Activated CD4-positive, alpha-beta T cell treated with anti-CD3 and anti-CD28 coated beads, Interleukin-2, Interleukin-6, amounts not matched to agents 100 ng/mL and 50 ng/mL, durations not matched to agents 16 hours and 8 hours (primary cell): Measurements from ENCODE around the gene CDC14B.
"Not testable (repeated sequence)": the region's sequence is repeated elsewhere in the genome, so short reads cannot be mapped to it uniquely, and the experiment has no call there.

ENCODE experiments used
- DNase-seq: peaks from one replicate; pipeline ENCODE4 v3.0.0-alpha.2; 2020

The CDC14B gene

DNA sequence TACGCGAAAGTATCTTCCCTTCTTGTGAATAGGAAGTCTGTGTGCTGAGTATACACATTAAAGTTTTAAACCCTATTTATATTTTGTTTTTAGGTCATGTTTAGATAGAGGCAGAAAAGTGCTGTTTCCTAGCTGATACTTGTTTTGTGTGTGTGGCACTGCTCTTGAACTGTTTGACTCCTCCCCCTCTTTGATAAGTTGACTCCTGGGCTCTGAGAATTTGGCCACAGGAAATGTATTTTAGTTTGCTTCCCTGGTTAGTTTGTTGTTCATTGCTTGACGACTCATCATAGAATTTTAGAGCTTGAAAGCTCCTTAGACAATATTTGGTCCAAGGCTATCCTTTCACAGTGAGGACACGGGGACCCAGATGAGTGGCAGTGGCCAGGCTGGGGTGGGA lies 2.0 kb upstream of the CDC14B start:
- no peak for DNase-seq

DNA sequence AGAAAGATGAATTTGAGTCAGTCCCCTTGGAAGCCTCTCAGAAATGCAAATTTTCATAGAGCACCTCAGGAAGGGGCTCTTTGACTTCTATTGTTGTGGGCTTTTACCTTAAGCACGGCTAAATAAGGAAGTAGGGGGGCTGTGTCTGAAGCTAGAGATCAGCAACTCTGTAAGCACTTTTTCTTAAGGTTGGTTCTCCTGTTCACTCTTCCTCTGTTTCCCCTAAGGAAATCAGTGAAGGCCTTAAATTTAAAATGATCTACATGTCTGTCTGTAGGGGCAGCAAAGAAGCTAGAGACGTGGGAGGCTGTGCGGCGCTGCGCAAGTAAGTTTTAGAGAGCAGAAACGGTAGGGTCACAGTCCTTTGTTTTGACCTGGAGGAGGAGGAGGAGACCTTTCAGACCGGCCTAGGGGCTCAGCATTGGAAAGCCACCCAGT lies 1.2 kb upstream of the CDC14B start:
- DNase-seq: no peak

DNA sequence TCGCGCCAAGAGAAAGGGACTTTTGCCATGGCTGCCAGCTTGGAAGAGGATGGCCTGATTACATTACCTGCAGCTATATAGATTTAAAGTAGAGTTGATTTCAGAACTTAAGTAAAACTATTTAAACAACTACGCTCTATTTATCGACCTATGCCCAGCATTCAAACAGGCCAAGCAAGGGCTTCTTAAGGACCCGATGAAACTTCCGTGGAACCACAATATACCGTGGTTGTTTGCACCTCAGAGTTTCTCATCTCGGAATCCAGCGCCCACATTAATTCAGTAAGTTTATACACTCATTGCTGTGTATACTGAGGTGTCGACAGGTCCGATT lies 505 bp upstream of the CDC14B start:
- no peak for DNase-seq

DNA sequence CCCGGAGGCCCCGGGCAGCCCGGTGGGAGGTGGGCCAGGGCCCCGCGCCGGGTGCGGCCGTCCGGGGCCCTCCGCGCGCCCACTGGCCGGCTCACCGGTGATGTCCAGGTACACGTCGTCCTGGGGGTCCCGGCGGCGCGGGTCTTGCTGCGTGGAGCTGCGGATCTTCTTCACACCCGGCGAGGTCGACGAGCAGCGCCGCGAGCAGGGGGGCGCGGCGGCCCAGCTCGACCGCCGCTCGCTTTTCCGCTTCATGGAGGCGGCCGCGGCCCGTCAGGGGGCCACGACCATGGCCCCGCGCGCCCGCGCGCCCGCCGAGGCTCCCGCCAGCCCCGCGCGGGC lies 548 bp downstream of the CDC14B start:
- no peak for DNase-seq

DNA sequence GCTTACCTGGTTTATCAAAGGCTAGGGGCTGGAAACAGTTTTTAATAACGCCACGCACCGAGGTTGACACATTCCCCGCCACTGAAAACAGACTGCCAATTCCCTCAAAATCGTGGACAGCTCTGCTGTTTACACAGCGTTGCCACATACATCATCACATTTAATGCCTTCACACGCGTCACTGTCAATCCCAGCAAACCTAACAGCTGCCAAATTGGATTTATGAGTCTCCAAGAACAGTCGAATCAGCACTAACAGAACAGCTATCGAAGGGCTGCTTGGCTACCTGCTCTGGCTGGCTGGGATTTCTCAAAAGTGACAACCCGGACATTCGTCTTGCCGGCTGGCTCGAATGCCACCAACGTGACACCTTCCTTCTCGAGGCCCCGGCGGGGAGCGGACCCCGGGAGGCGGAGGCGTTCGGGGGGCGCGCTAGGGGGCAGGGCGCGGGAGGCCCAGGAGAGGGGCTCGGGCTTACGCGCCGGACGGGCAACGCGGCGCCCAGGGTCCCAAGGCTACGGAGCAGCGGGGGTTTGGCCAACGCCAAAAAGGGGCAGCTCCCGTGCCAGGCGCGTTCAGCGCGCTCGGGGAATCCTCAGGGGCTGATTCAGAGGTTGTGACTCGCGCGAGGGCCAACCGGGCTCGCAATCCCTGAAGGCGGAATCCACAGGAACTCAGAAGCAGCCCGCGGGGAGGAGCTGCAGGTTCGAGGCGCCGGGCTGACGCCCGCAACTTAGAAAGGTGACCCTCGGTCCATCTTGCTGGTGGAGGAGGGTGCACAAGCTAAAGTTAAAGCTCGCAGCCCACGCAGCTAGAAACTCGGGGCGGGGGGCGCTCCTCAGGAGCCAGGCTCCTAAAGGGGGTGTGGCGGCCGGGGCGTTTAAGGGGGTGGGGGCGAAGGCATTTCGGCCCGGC lies 1.2 kb downstream of the CDC14B start:
- no peak for DNase-seq

DNA sequence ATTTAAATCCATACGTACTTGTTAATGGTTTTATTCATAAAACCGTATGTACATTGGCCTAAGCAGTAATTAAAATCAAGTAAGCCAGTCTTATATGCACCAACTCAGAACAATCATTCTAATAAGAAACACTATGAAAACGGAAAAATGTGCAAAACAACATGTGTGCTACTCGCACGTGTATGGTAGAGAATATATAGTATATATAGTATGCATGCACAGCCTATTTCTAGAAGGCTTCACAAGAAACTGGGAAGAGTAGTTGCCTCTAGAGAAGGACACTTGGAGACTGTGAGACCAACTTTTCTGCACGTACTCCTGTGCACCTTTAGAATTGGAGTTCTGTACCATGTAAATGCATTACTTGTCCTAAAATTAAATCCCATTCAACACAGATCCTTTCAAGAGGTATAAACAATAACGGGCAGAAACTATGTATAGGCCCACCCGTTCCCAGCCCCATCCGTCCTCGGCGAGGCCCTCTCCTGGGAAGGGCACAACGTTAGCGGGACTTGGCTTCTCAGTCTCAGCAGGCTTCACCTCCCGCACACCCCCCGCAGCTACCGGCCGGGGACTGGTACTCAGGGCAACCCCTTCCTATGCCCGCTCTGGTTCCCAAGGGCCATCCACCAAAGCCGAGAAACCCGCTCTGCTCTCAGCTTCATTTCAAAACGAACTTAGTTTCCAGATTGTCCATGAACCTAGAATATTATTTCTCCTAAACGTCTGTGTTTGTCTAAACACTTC lies 2.0 kb downstream of the CDC14B start:
- DNase-seq: no peak

DNA sequence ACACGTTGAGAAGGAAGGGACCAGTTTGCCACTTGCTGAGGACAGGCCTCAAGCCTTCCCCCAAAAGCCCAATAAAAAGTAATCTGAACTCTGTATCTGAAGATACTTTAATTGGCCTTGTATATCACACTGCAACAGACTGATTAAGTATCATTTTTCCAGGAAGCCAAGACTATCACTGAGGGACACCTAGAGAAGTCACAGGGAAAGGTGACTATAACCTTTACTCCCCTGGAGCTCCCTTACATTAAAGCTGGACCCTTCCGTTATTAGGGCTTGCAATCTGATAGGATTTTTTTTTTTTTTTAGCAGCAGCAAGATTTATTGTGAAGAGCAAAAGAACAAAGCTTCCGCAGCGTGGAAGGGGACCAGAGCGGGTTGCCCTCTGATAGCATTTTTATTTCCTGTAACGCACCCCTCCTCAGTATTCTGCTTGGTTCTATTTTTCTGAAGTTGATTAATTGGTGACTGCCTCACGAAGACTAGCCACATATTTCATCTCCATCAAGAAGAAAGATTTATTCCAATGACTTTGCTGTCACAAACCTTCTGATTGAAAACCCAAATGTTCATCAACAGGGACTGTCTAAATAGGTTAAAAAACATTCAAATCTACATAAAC lies 2.7 kb downstream of the CDC14B start:
- no peak for DNase-seq

DNA sequence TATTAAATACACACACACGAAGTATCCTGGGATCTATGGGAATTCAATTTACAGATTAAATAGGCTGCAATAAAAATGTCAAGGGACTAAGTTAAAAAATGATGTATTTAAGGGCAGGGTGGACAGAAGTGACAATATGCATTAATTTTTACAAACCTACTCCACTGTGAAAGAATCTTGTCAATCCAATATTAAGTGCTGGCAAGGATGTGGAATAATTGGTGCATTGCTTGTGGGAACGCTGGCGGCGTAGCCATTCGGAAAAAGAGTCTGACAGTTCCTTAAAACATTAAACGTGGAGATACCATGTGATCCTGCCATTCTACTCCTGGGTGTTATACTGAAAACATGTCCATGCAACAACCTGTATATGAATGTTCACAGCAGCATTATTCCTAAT lies 4.2 kb downstream of the CDC14B start:
- no peak for DNase-seq

DNA sequence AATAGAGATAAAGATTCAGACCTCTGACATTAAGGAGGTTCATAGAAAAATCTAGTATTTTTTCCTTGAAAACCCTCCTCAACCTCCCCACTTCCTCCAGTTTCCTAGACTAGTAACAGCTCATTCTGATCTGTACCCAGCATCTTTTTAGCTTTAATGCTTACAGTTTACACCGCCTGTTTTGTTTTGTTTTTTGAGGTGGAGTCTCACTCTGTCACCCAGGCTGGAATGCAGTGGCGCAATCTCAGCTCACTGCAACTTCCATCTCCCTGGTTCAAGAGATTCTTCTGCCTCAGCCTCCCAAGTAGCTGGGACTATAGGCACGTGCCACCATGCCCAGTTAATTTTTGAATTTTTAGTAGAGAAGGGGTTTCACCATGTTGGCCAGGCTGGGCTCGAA lies 5.0 kb downstream of the CDC14B start:
- DNase-seq: not testable (repeated sequence)

DNA sequence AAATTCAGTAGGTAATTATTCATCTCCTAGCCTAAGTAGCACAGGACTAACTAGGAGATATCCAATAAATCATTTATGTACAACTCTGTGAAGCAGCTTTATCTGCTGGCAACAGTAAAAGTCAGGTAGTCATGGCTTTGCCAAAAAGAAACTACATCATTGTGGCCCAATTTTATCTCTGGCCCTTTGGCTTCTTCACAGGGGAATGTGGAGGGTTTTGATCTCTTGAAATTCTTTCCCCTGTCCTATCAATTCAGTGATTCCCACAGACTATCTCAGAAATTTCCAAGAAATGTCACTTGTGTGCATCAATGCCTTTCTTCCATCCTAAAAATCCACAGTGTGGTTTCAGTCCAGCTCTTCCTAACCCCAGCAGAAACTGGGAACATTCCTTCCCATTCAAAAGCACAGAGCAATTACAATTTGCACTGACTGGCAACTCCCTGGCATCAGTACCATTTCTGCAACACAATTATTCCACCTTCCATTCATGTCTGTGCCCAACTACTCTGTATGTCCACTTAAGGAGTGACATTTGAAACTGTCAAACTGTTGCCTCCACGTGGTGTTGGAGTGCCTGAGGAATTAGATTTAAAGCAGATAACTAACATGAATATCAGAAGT lies 6.6 kb downstream of the CDC14B start:
- DNase-seq: no peak

DNA sequence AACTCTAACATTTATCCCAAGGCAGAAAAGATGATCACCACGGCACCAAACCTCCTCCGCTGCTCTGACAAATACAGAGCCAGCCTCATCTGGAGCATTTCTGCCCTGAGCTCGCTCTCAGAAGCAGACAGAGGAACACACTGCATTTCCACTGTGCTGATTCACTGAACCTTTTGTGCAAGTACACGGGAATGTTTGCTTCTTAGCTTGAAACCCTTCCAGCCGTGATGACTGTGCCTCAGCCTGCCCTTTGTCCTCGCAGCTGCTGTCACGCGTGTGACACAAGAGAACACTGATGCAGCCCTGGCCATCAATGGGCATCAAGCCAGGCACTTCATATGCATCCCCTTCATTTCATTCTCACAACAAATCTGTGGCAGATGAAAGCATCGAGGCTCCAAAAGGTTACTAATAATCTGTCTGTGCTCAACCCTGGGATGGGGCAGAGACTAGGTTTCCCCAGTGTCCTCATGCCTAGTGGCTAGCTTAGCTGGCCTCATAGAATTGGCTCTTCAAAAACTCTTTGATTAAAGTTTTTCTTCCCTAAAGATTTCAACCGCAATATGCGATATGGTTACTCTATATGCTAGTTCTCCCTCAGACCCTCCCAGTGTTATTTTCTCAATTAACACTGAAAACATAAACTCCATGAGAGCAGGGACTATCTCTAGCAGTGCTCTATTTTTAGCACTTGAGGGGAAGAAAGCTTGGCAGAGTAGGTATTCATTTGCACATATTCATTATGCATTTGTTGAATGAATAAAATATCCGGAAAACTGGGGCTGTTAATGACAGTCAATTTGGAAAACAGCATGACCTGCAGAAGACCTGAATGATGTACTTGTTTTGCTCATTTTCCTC lies 7.3 kb downstream of the CDC14B start:
- DNase-seq: no peak

DNA sequence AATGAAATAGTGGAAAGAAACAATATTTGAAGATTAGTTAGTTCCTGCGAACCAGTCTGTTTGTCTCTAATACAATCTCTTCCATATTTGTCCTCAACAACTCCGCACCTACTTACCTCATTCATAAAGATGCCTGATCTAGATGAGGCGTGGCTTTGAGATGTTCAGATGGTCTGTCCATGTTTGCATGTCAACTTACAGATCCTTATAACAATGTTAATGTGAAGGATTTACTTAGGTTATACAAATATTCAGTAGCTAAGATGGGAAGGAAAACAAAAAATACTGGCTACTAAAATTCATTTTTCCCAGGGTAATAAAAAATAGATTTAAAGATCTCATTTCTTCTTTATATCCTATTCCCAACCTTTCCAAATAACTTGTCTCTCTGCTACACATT lies 8.3 kb downstream of the CDC14B start:
- no peak for DNase-seq

DNA sequence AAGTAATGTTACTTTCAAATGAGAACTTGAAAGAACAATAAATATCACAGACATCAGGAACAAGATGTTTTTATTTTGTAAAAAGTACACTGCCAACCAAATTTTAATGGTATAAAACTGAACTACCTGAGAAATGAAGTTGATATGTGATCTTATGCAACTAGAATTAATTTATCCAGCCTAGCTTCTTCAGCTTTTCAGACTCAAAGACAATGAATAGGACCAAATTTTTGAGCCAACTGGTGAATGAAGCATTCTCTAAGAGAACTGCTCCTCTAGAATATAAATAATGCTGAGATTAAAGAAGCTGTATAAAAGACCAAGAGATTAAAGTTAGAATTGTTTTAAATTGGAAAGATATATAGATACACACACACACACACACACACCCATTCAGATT lies 9.9 kb downstream of the CDC14B start:
- DNase-seq: no peak

DNA sequence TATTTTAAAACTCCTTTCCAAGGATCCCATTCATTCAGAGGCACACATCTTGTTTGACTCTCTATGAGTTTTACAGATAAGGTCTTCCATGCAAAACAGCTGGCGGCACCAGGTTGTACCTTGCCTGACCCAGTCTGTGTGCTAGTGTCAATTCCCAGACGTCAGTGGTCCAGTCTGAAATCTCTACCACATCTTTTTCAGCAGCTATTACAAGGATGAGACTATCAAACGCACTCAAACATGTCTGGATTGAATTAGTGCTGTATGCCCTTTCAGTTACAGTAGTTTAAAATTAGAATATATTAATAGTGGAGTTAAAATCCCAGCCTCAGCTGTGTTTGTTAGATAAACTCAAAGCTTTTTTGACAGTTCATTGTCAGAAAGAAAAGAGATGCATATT lies 11.7 kb downstream of the CDC14B start:
- no peak for DNase-seq

DNA sequence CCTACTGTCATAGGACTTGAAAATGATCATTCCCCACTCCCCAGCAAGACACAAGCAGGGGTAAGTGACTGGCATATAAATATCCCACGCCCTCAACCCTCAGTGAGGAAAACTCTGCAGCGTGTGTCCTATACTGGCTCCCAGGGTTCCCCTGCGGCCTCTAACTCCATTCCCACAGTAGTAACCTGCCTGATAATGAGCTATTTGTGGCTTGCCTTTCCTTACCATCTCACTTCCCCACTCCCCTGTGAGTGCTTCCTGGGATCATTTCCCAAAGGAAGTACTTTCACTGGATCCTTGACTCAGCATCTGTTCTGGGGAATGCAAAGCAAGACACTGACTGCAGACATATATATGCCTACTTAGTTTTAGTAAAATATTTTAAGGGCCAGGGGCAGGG lies 14.3 kb downstream of the CDC14B start:
- DNase-seq: no peak

DNA sequence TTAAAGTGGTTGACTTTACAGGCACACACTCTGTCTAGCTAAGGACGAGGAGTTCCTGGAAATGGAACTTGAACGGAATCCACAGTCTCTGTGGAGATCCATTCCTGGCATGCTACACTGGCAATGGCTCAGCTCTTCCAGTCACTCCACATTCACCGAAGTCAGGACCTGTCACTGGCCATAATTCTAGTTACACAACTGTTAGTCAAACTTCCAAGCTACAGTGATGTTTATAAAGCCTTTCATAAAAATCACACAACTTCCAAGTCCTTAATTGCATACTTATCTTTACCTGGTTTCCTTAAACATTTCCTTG lies 15.7 kb downstream of the CDC14B start:
- DNase-seq: no peak

DNA sequence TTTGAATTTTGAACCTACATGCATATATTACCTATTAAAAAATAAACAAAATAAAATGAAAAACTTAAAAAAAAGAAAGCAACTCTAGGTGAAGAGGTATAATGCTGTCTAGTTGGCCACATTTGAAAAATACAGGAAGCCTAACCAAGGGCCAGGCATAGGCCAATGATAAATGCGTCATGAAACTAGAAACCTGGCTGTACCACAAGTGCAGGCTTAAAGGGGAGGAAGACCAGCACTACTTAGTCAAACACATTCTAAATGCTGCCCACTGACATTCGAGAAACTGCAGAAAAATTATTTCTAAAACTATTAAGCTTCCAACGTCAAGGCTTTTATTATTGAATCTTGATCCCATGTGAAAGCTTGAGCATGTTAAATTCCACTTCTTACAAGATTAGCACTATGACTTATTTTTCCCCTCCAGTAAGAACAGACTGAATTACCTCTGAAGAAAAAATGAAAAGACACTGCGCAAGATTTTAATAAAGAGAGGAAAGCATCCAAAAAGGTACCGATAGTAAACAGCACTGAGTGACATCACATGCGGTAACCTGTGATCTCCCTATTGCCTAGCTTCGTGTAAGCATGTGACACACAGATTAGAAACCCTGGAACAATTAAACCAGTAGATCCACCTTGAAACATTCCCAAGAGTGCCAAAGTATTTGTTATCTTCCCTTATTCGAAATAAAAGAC lies 16.2 kb downstream of the CDC14B start:
- DNase-seq: no peak

DNA sequence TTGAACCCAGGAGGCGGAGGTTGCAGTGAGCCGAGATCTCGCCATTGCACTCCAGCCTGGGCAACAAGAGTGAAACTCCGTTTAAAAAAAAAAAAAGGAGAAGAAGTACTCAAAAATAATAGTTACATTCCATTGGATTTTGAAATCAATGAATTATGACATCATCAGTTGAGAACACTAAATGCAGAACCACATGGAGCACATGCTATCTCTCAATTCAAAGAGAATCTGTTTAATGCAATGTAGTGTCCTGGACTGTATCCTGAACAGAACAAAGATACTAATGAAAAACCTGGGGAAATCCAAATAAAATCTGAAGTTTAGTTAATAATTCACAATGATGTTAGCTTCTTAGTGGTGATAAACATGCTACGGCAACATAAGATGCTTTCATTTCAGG lies 20.3 kb downstream of the CDC14B start:
- no peak for DNase-seq

DNA sequence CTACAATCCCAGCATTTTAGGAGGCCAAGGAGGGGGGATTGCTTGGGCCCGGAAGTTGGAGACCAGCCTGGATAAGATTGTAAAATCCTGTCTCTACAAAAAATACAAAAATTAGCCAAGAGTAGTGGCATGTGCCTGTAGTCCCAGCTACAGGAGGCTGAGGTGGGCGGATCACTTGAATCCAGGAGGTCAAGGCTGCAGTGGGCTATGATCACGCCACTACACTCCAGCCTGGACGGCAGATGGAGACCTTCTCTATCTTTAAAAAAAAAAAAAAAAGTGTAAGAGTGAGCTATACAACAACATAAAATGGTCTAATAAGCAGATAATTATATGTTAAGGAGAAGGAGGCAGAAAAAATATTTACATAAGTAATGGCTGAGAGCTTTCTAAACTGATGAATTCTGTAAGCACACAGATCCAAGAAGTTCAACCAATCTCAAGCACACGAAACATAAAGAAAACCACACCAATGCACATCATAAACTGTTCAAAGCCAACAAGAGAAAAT lies 23.0 kb downstream of the CDC14B start:
- DNase-seq: no peak

DNA sequence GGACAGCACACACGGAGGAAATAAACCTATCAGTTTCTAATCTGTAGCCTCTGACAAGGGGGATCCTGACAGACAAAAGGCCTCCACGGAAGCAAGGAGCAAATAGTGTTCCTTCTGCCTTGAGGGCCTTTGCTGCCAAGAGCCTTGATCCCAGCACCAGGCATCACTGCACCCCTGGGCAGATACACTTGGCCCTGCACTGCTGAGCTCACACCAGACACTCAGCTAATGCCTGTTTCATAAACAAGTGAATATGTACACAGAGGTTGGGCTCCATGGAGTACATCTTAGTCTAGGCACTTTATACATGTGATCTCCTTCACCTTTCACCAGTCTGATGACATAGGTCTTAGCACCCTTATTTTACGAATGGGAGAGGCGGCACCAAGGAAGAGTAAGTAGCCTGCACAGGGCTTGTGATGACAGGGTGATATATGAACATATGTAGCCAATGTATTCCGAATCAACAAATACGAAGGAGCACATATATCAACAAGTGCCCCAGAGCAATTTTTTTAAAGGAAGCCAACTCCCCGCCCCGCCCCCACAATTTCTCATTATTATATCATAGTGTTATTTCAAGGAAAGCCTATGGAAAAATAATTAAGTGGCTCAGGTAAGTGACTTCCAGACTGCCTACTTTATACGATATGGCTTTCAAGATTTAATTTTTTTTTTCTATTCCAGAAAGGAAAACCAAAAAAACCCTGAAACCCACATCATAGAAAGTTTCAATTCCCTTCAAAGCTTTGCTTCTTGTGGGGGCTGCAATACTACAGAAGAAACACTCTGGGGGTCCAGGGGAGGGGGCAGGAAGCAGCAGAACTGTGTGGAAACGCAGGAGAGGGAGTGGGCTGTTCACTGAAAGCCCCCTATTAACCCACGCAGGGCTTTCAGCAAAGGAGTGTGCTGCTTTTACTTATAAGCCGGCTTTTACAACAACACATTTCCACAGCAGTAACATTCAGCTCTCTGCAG lies 32.0 kb downstream of the CDC14B start:
- no peak for DNase-seq

DNA sequence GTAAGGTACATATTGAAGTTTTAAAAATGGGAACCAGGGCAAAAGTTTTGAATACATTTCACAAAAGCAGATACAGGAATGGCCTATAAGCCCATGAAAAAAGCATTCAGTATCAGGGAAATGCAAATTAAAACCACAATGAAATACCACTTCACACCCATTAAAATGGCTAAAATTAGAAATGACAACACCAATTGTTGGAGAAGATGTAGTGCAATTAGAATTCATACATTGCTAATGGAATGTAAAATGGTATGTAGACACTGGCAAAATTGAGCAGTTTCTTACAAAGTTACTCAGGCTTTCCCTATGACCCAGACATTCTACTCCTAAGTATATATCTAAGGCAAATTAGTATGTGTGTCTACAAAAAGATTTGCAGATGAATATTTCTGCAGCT lies 34.2 kb downstream of the CDC14B start:
- no peak for DNase-seq
